HepG2 (cell line): ENCODE results near the gene DGAT2. TPM values are rescaled to one million over a fixed set of nuclear protein-coding genes. Genes with fewer than 3 reads are reported as not detected.

Experiments
- FOXA3 ChIP-seq: IDR thresholded peaks from 2 replicates; pipeline ENCODE4 v1.6.1; 2016; ENCODE audit warnings: missing genetic modification reagents, missing compliant biosample characterization
- NFYB ChIP-seq: sonication (generic); formaldehyde crosslinking; IDR thresholded peaks from 2 replicates; pipeline ENCODE4 v1.4.0; 2020; ENCODE audit warnings: missing genetic modification reagents
- SALL1 ChIP-seq: sonication (generic); formaldehyde crosslinking; IDR thresholded peaks from 2 replicates; pipeline ENCODE4 v1.8.0; 2022; ENCODE audit warnings: mild to moderate bottlenecking, missing genetic modification reagents
- SKI ChIP-seq: fragments of 450-650 bp; IDR thresholded peaks from one replicate; pipeline ENCODE4 v1.6.1; 2018; ENCODE audit warnings: mild to moderate bottlenecking; ENCODE audit not compliant: partially characterized antibody
- SOX5 ChIP-seq: IDR thresholded peaks from 2 replicates; pipeline ENCODE4 v1.6.1; 2016; ENCODE audit warnings: borderline replicate concordance
- SRY ChIP-seq: sonication (generic); formaldehyde crosslinking; IDR thresholded peaks from 2 replicates; pipeline ENCODE4 v1.8.0; 2022; ENCODE audit warnings: mild to moderate bottlenecking, missing genetic modification reagents
- ZNF562 ChIP-seq: sonication (generic); formaldehyde crosslinking; IDR thresholded peaks from 2 replicates; pipeline ENCODE4 v1.8.0; 2022; ENCODE audit warnings: missing genetic modification reagents, borderline replicate concordance
- ZNF780A ChIP-seq: sonication (generic); formaldehyde crosslinking; IDR thresholded peaks from 2 replicates; pipeline ENCODE4 v1.8.0; 2022; ENCODE audit warnings: mild to moderate bottlenecking, missing genetic modification reagents, moderate library complexity
- polyA plus RNA-seq, 8 experiments: library from polyadenylated mRNA; depleted of rRNA in 3 of 8; stranded (reverse) in 7 of 8; unstranded in 1 of 8; fragments of >200 nt; fragmentation: Illumina TruSeq in 4 of 8; extraction: Trizol in 4 of 8; gene quantifications; 2 replicates each; pipeline versions ENCODE4 v1.2.1 to v1.2.3, GENCODE V29; 2011 to 2016; ENCODE audit warnings: low read depth in 4 of 8, missing spikeins in 1 of 8, mixed read lengths in 1 of 8; ENCODE audit not compliant: insufficient read depth in 1 of 8
- total RNA-seq, 5 experiments: library from RNA; depleted of rRNA; stranded (reverse); fragments of >200 nt; fragmentation: Illumina TruSeq; extraction: Trizol; gene quantifications; 2 replicates each; pipeline ENCODE4 v1.2.3, GENCODE V29; 2016; ENCODE audit warnings: low read depth in 1 of 5
- TF ChIP-seq, protein P1 (sequence below): sonication (generic); formaldehyde crosslinking; conservative IDR thresholded peaks from 2 replicates; pipeline ENCODE4 v1.4.0; 2020; ENCODE audit warnings: mild to moderate bottlenecking, missing genetic modification reagents, moderate library complexity
- TF ChIP-seq, protein P2 (sequence below): sonication (generic); formaldehyde crosslinking; IDR thresholded peaks from 2 replicates; pipeline ENCODE4 v1.4.0; 2020; ENCODE audit warnings: low read depth, mild to moderate bottlenecking, missing genetic modification reagents
- TF ChIP-seq, protein P3 (sequence below): sonication (generic); formaldehyde crosslinking; IDR thresholded peaks from 2 replicates; pipeline ENCODE4 v1.5.0; 2020; ENCODE audit warnings: mild to moderate bottlenecking, missing genetic modification reagents, borderline replicate concordance
- TF ChIP-seq, protein P4 (sequence below): sonication (generic); formaldehyde crosslinking; IDR thresholded peaks from 2 replicates; pipeline ENCODE4 v1.8.0; 2022; ENCODE audit warnings: missing genetic modification reagents, mild to moderate bottlenecking, moderate library complexity, borderline replicate concordance

DGAT2 gene
- total and polyA plus RNA-seq, 2 of the 13 experiments (the other 11 are each of a cell fraction or from before 2014, with no cell fraction given) = 39.0 to 65.6 TPM

DNA sequence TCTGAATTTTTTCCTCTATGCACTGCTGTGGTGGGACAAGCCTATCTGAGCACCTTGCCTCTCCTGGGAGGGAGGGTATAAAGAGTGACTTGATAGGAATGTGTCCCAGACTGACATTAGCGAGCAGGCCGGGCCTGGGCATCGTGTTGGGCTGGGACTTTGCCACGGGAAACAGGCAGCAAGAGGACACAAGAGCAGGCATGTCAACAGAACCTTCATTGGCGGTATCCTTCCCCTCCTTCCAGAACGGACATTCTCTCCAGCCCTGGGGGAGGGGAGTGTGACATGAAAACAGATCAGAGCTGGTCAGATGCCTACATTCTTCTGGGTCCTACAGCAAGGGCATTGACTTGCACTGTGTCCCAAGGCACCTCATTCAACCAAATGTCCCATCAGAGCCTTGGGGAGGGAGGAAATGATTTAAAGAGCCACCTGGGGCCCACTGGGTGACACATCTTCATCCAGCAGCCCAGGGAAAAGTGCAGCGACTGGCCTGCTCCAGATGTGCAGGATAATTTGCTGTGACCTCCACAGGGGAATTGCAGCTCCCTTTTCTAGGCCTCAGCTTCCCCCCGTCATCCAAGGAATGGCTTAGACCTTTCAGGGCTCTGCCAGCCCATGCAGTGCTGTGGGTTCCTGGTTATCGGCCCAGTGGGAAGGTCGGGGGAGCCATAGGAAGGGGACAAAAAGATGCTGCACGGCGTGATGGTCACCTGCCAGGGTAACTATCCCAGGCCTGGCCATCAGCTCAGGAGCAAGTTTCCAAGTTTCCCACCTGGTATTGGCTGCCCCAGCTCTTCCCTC lies 24.6 kb downstream of the DGAT2 start (continued):
- TF ChIP-seq SALL1 (CRISPR knock-in tag) (peak; percentile 30; the same call in 1 of the 2 replicates), NFYB (CRISPR knock-in tag) (no peak), SOX5 (CRISPR knock-in tag) (0 out of 2 replicates have a peak, but pooled peaks have one; percentile 39), ZNF562 (CRISPR knock-in tag) (no peak), SRY (CRISPR knock-in tag) (no peak), SKI (peak; percentile 45), FOXA3 (CRISPR knock-in tag) (peak; percentile 50; the same call in 1 of the 2 replicates), ZNF780A (no peak)
- TF ChIP-seq, protein P1, sequence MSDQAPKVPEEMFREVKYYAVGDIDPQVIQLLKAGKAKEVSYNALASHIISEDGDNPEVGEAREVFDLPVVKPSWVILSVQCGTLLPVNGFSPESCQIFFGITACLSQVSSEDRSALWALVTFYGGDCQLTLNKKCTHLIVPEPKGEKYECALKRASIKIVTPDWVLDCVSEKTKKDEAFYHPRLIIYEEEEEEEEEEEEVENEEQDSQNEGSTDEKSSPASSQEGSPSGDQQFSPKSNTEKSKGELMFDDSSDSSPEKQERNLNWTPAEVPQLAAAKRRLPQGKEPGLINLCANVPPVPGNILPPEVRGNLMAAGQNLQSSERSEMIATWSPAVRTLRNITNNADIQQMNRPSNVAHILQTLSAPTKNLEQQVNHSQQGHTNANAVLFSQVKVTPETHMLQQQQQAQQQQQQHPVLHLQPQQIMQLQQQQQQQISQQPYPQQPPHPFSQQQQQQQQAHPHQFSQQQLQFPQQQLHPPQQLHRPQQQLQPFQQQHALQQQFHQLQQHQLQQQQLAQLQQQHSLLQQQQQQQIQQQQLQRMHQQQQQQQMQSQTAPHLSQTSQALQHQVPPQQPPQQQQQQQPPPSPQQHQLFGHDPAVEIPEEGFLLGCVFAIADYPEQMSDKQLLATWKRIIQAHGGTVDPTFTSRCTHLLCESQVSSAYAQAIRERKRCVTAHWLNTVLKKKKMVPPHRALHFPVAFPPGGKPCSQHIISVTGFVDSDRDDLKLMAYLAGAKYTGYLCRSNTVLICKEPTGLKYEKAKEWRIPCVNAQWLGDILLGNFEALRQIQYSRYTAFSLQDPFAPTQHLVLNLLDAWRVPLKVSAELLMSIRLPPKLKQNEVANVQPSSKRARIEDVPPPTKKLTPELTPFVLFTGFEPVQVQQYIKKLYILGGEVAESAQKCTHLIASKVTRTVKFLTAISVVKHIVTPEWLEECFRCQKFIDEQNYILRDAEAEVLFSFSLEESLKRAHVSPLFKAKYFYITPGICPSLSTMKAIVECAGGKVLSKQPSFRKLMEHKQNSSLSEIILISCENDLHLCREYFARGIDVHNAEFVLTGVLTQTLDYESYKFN = peak; percentile 64
- TF ChIP-seq, protein P2, sequence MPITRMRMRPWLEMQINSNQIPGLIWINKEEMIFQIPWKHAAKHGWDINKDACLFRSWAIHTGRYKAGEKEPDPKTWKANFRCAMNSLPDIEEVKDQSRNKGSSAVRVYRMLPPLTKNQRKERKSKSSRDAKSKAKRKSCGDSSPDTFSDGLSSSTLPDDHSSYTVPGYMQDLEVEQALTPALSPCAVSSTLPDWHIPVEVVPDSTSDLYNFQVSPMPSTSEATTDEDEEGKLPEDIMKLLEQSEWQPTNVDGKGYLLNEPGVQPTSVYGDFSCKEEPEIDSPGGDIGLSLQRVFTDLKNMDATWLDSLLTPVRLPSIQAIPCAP (CRISPR knock-in tag) = no peak
- TF ChIP-seq, protein P3, sequence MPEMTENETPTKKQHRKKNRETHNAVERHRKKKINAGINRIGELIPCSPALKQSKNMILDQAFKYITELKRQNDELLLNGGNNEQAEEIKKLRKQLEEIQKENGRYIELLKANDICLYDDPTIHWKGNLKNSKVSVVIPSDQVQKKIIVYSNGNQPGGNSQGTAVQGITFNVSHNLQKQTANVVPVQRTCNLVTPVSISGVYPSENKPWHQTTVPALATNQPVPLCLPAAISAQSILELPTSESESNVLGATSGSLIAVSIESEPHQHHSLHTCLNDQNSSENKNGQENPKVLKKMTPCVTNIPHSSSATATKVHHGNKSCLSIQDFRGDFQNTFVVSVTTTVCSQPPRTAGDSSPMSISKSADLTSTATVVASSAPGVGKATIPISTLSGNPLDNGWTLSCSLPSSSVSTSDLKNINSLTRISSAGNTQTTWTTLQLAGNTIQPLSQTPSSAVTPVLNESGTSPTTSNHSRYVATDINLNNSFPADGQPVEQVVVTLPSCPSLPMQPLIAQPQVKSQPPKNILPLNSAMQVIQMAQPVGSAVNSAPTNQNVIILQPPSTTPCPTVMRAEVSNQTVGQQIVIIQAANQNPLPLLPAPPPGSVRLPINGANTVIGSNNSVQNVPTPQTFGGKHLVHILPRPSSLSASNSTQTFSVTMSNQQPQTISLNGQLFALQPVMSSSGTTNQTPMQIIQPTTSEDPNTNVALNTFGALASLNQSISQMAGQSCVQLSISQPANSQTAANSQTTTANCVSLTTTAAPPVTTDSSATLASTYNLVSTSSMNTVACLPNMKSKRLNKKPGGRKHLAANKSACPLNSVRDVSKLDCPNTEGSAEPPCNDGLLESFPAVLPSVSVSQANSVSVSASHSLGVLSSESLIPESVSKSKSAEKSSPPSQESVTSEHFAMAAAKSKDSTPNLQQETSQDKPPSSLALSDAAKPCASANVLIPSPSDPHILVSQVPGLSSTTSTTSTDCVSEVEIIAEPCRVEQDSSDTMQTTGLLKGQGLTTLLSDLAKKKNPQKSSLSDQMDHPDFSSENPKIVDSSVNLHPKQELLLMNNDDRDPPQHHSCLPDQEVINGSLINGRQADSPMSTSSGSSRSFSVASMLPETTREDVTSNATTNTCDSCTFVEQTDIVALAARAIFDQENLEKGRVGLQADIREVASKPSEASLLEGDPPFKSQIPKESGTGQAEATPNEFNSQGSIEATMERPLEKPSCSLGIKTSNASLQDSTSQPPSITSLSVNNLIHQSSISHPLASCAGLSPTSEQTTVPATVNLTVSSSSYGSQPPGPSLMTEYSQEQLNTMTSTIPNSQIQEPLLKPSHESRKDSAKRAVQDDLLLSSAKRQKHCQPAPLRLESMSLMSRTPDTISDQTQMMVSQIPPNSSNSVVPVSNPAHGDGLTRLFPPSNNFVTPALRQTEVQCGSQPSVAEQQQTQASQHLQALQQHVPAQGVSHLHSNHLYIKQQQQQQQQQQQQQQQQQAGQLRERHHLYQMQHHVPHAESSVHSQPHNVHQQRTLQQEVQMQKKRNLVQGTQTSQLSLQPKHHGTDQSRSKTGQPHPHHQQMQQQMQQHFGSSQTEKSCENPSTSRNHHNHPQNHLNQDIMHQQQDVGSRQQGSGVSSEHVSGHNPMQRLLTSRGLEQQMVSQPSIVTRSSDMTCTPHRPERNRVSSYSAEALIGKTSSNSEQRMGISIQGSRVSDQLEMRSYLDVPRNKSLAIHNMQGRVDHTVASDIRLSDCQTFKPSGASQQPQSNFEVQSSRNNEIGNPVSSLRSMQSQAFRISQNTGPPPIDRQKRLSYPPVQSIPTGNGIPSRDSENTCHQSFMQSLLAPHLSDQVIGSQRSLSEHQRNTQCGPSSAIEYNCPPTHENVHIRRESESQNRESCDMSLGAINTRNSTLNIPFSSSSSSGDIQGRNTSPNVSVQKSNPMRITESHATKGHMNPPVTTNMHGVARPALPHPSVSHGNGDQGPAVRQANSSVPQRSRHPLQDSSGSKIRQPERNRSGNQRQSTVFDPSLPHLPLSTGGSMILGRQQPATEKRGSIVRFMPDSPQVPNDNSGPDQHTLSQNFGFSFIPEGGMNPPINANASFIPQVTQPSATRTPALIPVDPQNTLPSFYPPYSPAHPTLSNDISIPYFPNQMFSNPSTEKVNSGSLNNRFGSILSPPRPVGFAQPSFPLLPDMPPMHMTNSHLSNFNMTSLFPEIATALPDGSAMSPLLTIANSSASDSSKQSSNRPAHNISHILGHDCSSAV (CRISPR knock-in tag) = no peak
- TF ChIP-seq, protein P4, sequence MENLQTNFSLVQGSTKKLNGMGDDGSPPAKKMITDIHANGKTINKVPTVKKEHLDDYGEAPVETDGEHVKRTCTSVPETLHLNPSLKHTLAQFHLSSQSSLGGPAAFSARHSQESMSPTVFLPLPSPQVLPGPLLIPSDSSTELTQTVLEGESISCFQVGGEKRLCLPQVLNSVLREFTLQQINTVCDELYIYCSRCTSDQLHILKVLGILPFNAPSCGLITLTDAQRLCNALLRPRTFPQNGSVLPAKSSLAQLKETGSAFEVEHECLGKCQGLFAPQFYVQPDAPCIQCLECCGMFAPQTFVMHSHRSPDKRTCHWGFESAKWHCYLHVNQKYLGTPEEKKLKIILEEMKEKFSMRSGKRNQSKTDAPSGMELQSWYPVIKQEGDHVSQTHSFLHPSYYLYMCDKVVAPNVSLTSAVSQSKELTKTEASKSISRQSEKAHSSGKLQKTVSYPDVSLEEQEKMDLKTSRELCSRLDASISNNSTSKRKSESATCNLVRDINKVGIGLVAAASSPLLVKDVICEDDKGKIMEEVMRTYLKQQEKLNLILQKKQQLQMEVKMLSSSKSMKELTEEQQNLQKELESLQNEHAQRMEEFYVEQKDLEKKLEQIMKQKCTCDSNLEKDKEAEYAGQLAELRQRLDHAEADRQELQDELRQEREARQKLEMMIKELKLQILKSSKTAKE (CRISPR knock-in tag) = peak; percentile 40
